Neural cell (in vitro differentiated cells): ENCODE results near the gene FARP1.

Experiments
- POLR2AphosphoS5 ChIP-seq: IDR thresholded peaks from 2 replicates; pipeline ENCODE4 v1.6.1; 2012
- TF ChIP-seq, protein P1 (sequence below): fragments of 450-650 bp; IDR thresholded peaks from 2 replicates; pipeline ENCODE4 v1.5.1; 2014; ENCODE audit warnings: antibody characterized with exemption, mild to moderate bottlenecking, moderate library complexity; ENCODE audit not compliant: poor library complexity, severe bottlenecking

DNA sequence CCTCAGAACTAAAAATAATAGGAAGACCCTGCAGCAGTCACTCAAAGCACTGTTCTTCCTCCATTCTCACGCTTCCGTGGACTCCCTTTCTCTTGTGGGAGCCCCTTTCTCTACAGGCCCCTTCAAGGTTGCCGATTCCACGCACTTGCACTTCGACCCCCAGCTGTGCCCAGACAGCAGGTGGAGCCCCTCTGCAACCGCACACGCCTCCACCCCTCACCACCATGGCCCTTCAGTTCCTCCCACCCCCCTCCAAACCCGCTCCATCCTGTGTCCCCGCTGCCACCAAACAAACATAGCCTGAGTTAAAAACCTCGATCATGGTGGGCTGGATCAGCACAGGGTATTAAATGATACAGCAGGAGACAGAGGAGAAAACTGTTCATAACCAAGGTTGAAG lies 331.4 kb downstream of the FARP1 start:
- no peak for TF ChIP-seq POLR2AphosphoS5
- TF ChIP-seq, protein P1, sequence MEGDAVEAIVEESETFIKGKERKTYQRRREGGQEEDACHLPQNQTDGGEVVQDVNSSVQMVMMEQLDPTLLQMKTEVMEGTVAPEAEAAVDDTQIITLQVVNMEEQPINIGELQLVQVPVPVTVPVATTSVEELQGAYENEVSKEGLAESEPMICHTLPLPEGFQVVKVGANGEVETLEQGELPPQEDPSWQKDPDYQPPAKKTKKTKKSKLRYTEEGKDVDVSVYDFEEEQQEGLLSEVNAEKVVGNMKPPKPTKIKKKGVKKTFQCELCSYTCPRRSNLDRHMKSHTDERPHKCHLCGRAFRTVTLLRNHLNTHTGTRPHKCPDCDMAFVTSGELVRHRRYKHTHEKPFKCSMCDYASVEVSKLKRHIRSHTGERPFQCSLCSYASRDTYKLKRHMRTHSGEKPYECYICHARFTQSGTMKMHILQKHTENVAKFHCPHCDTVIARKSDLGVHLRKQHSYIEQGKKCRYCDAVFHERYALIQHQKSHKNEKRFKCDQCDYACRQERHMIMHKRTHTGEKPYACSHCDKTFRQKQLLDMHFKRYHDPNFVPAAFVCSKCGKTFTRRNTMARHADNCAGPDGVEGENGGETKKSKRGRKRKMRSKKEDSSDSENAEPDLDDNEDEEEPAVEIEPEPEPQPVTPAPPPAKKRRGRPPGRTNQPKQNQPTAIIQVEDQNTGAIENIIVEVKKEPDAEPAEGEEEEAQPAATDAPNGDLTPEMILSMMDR, result no peak
